HepG2 (cell line): ENCODE results near the gene CCDC136. TPM values are rescaled to one million over a fixed set of nuclear protein-coding genes. Genes with fewer than 3 reads are reported as not detected.

Source experiments
- ATAC-seq: fragments of 200-7000 bp; cut with Tn5 transposase; 3 replicates; pipeline ENCODE4 v1.9.1; 2020; ENCODE audit warnings: mild to moderate bottlenecking, moderate library complexity
- BruUV-seq: library from RNA; stranded (reverse); fragments of 400-500 nt; replicated peaks from 2 replicates; lab custom pipeline; 2021; lab: Mats Ljungman, UMichigan
- CTCF ChIA-PET: fragments of 300-600 bp; formaldehyde crosslinking; extraction: SDS; loops from one replicate; lab custom pipeline; 2021; ENCODE audit warnings: low total read pairs, inconsistent platforms, low intra/inter-chr PET ratio; lab: Yijun Ruan, JAX
- POLR2A ChIA-PET: fragments of 350-600 bp; sonication (Branson Sonifier 250); formaldehyde crosslinking; loops from one replicate; lab custom pipeline; 2020; ENCODE audit warnings: antibody characterized with exemption, inconsistent platforms; lab: Yijun Ruan, JAX
- DNase-seq: peaks from one replicate; pipeline ENCODE4 v3.0.0-alpha.2; 2015; ENCODE audit warnings: low spot score
- FAIRE-seq: peaks from 3 replicates; lab custom pipeline; 2011; peaks lifted over from hg19 to GRCh38; lab: Jason Lieb, UNC
- H2AFZ ChIP-seq: one replicate; pipeline ENCODE4 v1.6.1; 2011; ENCODE audit warnings: low read length, inconsistent platforms
- H3K27ac ChIP-seq: fragments of 300-600 bp; 3 replicates; pipeline ENCODE4 v1.8.0; 2011; ENCODE audit warnings: mixed run types, mild to moderate bottlenecking, mixed read lengths, low read length, inconsistent platforms; ENCODE audit not compliant: insufficient read depth; ENCODE audit errors: extremely low read length
- H3K27me3 ChIP-seq, 2 experiments: fragments of 200-600 bp in 1 of 2; 2 replicates in 1 of 2; 3 replicates in 1 of 2; pipeline versions ENCODE4 v1.6.0 to v1.8.0; 2011; ENCODE audit warnings: low read length in 2 of 2, mild to moderate bottlenecking in 2 of 2, moderate library complexity in 2 of 2, inconsistent platforms in 1 of 2; ENCODE audit not compliant: insufficient read depth in 2 of 2, control insufficient read depth in 1 of 2
- H3K36me3 ChIP-seq, 2 experiments: fragments of 200-600 bp in 1 of 2; replicated peaks in 1 of 2; 2 replicates in 1 of 2; 3 replicates in 1 of 2; pipeline versions ENCODE4 v1.5.1 to v1.8.0; 2011; ENCODE audit warnings: low read length in 2 of 2, inconsistent platforms in 1 of 2; ENCODE audit not compliant: insufficient read depth in 2 of 2, control insufficient read depth in 1 of 2
- H3K4me1 ChIP-seq: 2 replicates; pipeline ENCODE4 v1.5.1; 2012; ENCODE audit warnings: low read length, inconsistent platforms; ENCODE audit not compliant: insufficient read depth
- H3K4me2 ChIP-seq: 2 replicates; pipeline ENCODE4 v1.6.0; 2011; ENCODE audit warnings: low read depth, low read length, inconsistent platforms
- H3K4me3 ChIP-seq, 3 experiments: fragments of 200-600 bp in 1 of 3; sonication (generic), shearing (Covaris generic) in 1 of 3; replicated peaks in 1 of 3; 2 replicates each; pipeline ENCODE4 v1.5.1; 2011 to 2016; ENCODE audit warnings: low read length in 3 of 3, inconsistent platforms in 2 of 3, low read depth in 2 of 3, mild to moderate bottlenecking in 2 of 3, control low read depth in 1 of 3, mixed read lengths in 1 of 3; ENCODE audit not compliant: insufficient read depth in 1 of 3
- H3K79me2 ChIP-seq: one replicate; pipeline ENCODE4 v1.6.1; 2011; ENCODE audit warnings: low read length, inconsistent platforms; ENCODE audit not compliant: insufficient read depth
- H3K9ac ChIP-seq: 2 replicates; pipeline ENCODE4 v1.6.0; 2011; ENCODE audit warnings: mild to moderate bottlenecking, low read depth, low read length, inconsistent platforms; ENCODE audit not compliant: insufficient read depth
- H3K9me3 ChIP-seq: 2 replicates; pipeline ENCODE4 v1.5.1; 2012; ENCODE audit warnings: mild to moderate bottlenecking, low read length
- H4K20me1 ChIP-seq: 2 replicates; pipeline ENCODE4 v1.6.0; 2011; ENCODE audit warnings: inconsistent platforms, mild to moderate bottlenecking, low read length, moderate library complexity; ENCODE audit not compliant: insufficient read depth
- BCLAF1 ChIP-seq: fragments of 450-650 bp; IDR thresholded peaks from 2 replicates; pipeline ENCODE4 v1.6.1; 2017; ENCODE audit warnings: mild to moderate bottlenecking
- EP300 ChIP-seq, 3 experiments: sonication (generic) in 1 of 3; formaldehyde crosslinking in 1 of 3; IDR thresholded peaks; 2 replicates each; pipeline versions ENCODE4 v1.5.1 to v1.6.1; 2011 to 2020; ENCODE audit warnings: low read depth in 2 of 3, low read length in 2 of 3, borderline replicate concordance in 1 of 3, improper control_type of control experiment in 1 of 3, mild to moderate bottlenecking in 1 of 3, missing genetic modification reagents in 1 of 3, moderate library complexity in 1 of 3
- FOXP1 ChIP-seq, 2 experiments: fragments of 450-650 bp in 1 of 2; IDR thresholded peaks; 2 replicates each; pipeline ENCODE4 v1.6.1; 2017 to 2018; ENCODE audit warnings: antibody characterized with exemption in 1 of 2
- HNRNPK ChIP-seq: fragments of 200-400 bp; formaldehyde crosslinking; IDR thresholded peaks from 2 replicates; pipeline ENCODE4 v1.6.1; 2018; ENCODE audit warnings: low read length, low read depth, moderate library complexity, mild to moderate bottlenecking; ENCODE audit not compliant: poor library complexity, severe bottlenecking
- PHF8 ChIP-seq: sonication (generic); formaldehyde crosslinking; IDR thresholded peaks from 2 replicates; pipeline ENCODE4 v1.5.0; 2020; ENCODE audit warnings: missing genetic modification reagents
- POLR2AphosphoS2 ChIP-seq: IDR thresholded peaks from 2 replicates; pipeline ENCODE4 v1.6.1; 2011; ENCODE audit warnings: low read depth, low read length, improper control_type of control experiment
- WGBS: methylation state at CpG from one replicate; pipeline ENCODE4 v1.1.6; 2017; ENCODE audit warnings: low lambda C conversion rate; 5-methylcytosine and 5-hydroxymethylcytosine counted together
- in situ Hi-C: cut with HindIII; loops from 2 replicates; pipeline ENCODE4 v1.10.0; 2017; ENCODE audit warnings: low pct_unique_long_range_greater_than_20kb; ENCODE audit not compliant: extremely low pct_ligation_motif_present
- intact Hi-C: fragments of 100-400 bp; cut with micrococcal nuclease; formaldehyde crosslinking; loops from one replicate; pipeline ENCODE4 v1.10.0; 2022; ENCODE audit not compliant: unreplicated experiment
- polyA plus RNA-seq, 8 experiments: library from polyadenylated mRNA; depleted of rRNA in 3 of 8; stranded (reverse) in 7 of 8; unstranded in 1 of 8; fragments of >200 nt; fragmentation: Illumina TruSeq in 4 of 8; extraction: Trizol in 4 of 8; gene quantifications; 2 replicates each; pipeline versions ENCODE4 v1.2.1 to v1.2.3, GENCODE V29; 2011 to 2016; ENCODE audit warnings: low read depth in 4 of 8, missing spikeins in 1 of 8, mixed read lengths in 1 of 8; ENCODE audit not compliant: insufficient read depth in 1 of 8
- total RNA-seq, 5 experiments: library from RNA; depleted of rRNA; stranded (reverse); fragments of >200 nt; fragmentation: Illumina TruSeq; extraction: Trizol; gene quantifications; 2 replicates each; pipeline ENCODE4 v1.2.3, GENCODE V29; 2016; ENCODE audit warnings: low read depth in 1 of 5

CCDC136 gene
- total and polyA plus RNA-seq, 2 of the 13 experiments (the other 11 are each of a cell fraction or from before 2014, with no cell fraction given): 0.04 to 0.38 TPM

- no TSS peak for BruUV-seq
- Histone ChIP-seq H3K36me3 (peaks cover 7 to 35% of the 10 kb centered on the region in 2 experiments), H3K27ac (no peak overlapping the region), H2AFZ (no peak overlapping the region), H3K4me1 (peaks cover 72% of the 10 kb centered on the region), H3K4me2 (no peak overlapping the region), H3K79me2 (peaks cover 92% of the 10 kb centered on the region), H4K20me1 (peaks cover 89% of the 10 kb centered on the region), H3K9me3 (no peaks in the 10 kb centered on the region), H3K9ac (no peak overlapping the region), H3K4me3 (no peak overlapping the region)
- peak; percentile 54 for ATAC-seq
- intact Hi-C loops (no loop called here), in situ Hi-C loops (no loop called here)
- DNase-seq: no peak
- ChIA-PET CTCF (no interaction called here), POLR2A (no interaction called here)
- WGBS: 76% methylated on average over 1 of the region's 1 CpG
- TF ChIP-seq FOXP1 (IDR thresholded peaks at IDR 0.05) (no peak), FOXP1 (CRISPR knock-in tag; IDR thresholded peaks at IDR 0.05) (peak; percentile 51; the same call in 1 of the 2 replicates), PHF8 (CRISPR knock-in tag) (no peak)
- TF ChIP-seq, all 625 proteins: peak for 1
- no peaks in the 10 kb centered on the region for H3K27me3 ChIP-seq
- no peak for FAIRE-seq
Measured at GRCh38 chr7:128745706-128746105, 46.1 kb upstream of the CCDC136 start.

GRCh38 chr7:128747327-128748079, 44.3 kb upstream of the CCDC136 start:
- Histone ChIP-seq H3K27me3 (no peaks in the 10 kb centered on the region), H3K4me1 (peaks cover 54% of the 10 kb centered on the region), H3K79me2 (peaks cover 74% of the 10 kb centered on the region), H2AFZ (no peak overlapping the region), H3K36me3 (peaks cover 14 to 50% of the 10 kb centered on the region in 2 experiments), H3K27ac (peak overlapping the region; percentile 30), H3K9ac (no peak overlapping the region), H4K20me1 (peaks cover 83% of the 10 kb centered on the region), H3K4me3 (no peak overlapping the region), H3K9me3 (no peaks in the 10 kb centered on the region), H3K4me2 (no peak overlapping the region)
- no peak for FAIRE-seq
- no TSS peak for BruUV-seq
- in situ Hi-C loops: no loop called here
- DNase-seq: no peak
- intact Hi-C loops: no loop called here
- TF ChIP-seq POLR2AphosphoS2 (0 out of 2 replicates have a peak, but pooled peaks have one; percentile 45), BCLAF1 (no peak), HNRNPK (peak; percentile 12), EP300 (IDR thresholded peaks at IDR 0.05; ENCODE audit: low read depth in 2 of 2, low read length in 2 of 2) (no peak), EP300 (CRISPR knock-in tag; IDR thresholded peaks at IDR 0.05; ENCODE audit: borderline replicate concordance) (no peak)
- WGBS: 68% methylated on average over 6 of the region's 6 CpGs
- POLR2A ChIA-PET: interaction anchor here (0.8 kb wide), 1 partner anchor 8 kb away, joined by 3 read pairs; the partner anchor contains the start of gene CALU
- CTCF ChIA-PET: no interaction called here
- peak; percentile 35; the same call in 2 of the 3 replicates for ATAC-seq
